ENCODE results near the gene NSD2. TPM values are rescaled to one million over a fixed set of nuclear protein-coding genes. Genes with fewer than 3 reads are reported as not detected.

The NSD2 gene
- total and polyA plus RNA-seq, 2 donors (not counting 1 experiment from before 2014, with no cell fraction given), result 26.6 to 68.4 TPM

DNA sequence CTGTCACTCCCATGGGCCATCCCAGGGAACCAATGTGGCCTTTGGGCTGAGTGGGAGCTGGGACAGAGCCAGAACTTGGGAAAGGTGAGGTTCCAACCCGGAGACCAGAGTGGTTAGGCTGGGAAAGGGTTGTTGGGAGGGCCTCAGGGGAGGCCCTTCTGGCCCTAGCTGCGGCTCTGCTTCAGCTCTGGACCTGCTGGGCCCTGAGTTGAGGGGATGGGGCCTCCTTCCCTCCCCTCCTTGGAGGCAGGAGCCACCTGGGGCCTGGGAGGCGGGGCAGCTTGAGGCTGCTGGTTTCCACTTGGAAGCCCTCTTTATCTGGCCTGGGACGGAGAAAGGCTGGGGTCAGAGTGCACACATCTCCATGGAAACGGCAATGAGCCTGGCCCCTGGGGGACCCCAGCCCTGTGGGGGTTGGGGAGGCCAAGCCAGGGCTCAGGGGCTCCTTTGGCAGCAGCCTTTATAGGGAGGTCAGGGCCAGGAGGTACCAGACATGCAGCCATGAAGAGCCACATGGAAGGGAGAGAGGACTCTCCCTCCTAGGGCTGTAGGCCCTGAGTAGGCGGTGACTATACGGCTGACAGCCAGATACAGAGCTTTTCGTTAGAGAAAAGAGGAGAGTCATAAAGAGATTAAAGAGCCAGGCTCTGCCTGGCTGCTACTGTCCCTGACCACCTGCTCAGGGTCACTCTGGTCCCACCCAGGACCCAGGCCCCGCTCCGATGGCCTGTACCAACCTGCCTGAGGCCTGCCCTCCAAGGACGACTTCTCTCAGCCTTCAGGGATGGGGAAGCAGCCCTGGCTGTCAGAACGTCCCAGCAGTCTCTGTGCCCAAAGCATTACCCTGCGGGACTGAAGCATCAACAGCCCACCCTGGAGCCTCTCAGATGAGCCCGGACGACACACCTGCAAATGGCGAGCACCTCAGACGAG is 6.9 kb upstream of the NSD2 start:
- no peak for DNase-seq (ENCODE audit: low read depth in 2 of 2)
- TF ChIP-seq, protein P1, sequence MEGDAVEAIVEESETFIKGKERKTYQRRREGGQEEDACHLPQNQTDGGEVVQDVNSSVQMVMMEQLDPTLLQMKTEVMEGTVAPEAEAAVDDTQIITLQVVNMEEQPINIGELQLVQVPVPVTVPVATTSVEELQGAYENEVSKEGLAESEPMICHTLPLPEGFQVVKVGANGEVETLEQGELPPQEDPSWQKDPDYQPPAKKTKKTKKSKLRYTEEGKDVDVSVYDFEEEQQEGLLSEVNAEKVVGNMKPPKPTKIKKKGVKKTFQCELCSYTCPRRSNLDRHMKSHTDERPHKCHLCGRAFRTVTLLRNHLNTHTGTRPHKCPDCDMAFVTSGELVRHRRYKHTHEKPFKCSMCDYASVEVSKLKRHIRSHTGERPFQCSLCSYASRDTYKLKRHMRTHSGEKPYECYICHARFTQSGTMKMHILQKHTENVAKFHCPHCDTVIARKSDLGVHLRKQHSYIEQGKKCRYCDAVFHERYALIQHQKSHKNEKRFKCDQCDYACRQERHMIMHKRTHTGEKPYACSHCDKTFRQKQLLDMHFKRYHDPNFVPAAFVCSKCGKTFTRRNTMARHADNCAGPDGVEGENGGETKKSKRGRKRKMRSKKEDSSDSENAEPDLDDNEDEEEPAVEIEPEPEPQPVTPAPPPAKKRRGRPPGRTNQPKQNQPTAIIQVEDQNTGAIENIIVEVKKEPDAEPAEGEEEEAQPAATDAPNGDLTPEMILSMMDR (conservative IDR thresholded peaks at IDR 0.05 in 1 of 2, IDR thresholded peaks at IDR 0.05 in 1 of 2; ENCODE audit: low read depth in 1 of 2, low read length in 2 of 2), result no peak
- no peak for TF ChIP-seq EZH2 (IDR thresholded peaks at IDR 0.05; ENCODE audit: low read length, missing control alignments)

DNA sequence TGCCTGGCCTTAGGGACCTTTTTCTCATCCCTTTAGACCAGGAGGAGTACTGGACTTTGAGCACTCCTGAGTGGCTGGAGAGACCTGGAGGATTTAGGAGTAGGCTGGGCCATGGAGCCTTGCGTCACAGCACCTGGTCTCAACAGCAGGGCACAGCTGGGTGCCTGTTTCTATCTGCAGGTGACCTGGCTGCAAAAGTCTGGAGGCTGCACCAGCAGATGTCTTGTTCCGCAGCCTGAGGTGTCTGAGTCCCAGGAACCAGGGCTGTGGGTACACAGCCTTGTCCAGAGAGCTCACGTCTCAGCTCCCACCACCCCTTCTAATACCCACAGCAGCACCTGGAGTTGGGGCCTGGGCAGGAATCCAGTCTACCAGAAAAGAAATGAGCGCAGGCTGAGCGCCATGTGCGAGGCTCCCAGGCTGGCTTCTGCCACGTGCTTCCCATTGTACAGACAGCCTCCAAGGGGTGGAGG is 5.0 kb upstream of the NSD2 start:
- Histone ChIP-seq H3K27ac (ENCODE audit: insufficient read depth, low read length) (no peak overlapping the region), H2AFZ (ENCODE audit: low read length) (no peak overlapping the region), H3K36me3 (ENCODE audit: control insufficient read depth, insufficient read depth, low read length) (no peaks in the 10 kb centered on the region), H3K4me2 (ENCODE audit: extremely low read depth, insufficient read depth, low read length) (no peak overlapping the region), H4K20me1 (ENCODE audit: control insufficient read depth, extremely low read depth, insufficient read depth, low read length) (no peaks in the 10 kb centered on the region), H3K4me1 (ENCODE audit: control insufficient read depth, extremely low read depth, insufficient read depth, low read length) (peaks cover 2% of the 10 kb centered on the region), H3K4me3 (replicated peaks in 1 of 4; ENCODE audit: control extremely low read depth in 1 of 4, insufficient read depth in 1 of 4, low read depth in 3 of 4, low read length in 4 of 4) (no peak overlapping the region), H3K9ac (ENCODE audit: insufficient read depth, low read length) (no peak overlapping the region), H3K27me3 (ENCODE audit: control insufficient read depth, insufficient read depth, low read length) (no peaks in the 10 kb centered on the region), H3K79me2 (ENCODE audit: control insufficient read depth, insufficient read depth, low read length) (no peaks in the 10 kb centered on the region), H3K9me3 (ENCODE audit: control insufficient read depth, insufficient read depth, low read depth, low read length) (no peaks in the 10 kb centered on the region)
- DNase-seq (ENCODE audit: low read depth in 2 of 2), result no peak
- TF ChIP-seq, protein P1 (conservative IDR thresholded peaks at IDR 0.05 in 1 of 2, IDR thresholded peaks at IDR 0.05 in 1 of 2; ENCODE audit: low read depth in 1 of 2, low read length in 2 of 2), result no peak
- TF ChIP-seq EZH2 (IDR thresholded peaks at IDR 0.05; ENCODE audit: low read length, missing control alignments), result no peak

More for the DNA sequence above, 6.9 kb upstream of the NSD2 start:
- no peaks in the 10 kb centered on the region for H4K20me1 ChIP-seq (ENCODE audit: control insufficient read depth, extremely low read depth, insufficient read depth, low read length)
- H3K9ac ChIP-seq (ENCODE audit: insufficient read depth, low read length), result no peak overlapping the region
- no peaks in the 10 kb centered on the region for H3K79me2 ChIP-seq (ENCODE audit: control insufficient read depth, insufficient read depth, low read length)
- H3K4me1 ChIP-seq (ENCODE audit: control insufficient read depth, extremely low read depth, insufficient read depth, low read length), result no peaks in the 10 kb centered on the region
- H3K4me3 ChIP-seq (replicated peaks in 1 of 4; ENCODE audit: control extremely low read depth in 1 of 4, insufficient read depth in 1 of 4, low read depth in 3 of 4, low read length in 4 of 4), result no peak overlapping the region
- H2AFZ ChIP-seq (ENCODE audit: low read length), result no peak overlapping the region
- no peak overlapping the region for H3K4me2 ChIP-seq (ENCODE audit: extremely low read depth, insufficient read depth, low read length)
- H3K27ac ChIP-seq (ENCODE audit: insufficient read depth, low read length), result no peak overlapping the region
- H3K36me3 ChIP-seq (ENCODE audit: control insufficient read depth, insufficient read depth, low read length), result no peaks in the 10 kb centered on the region
- no peaks in the 10 kb centered on the region for H3K9me3 ChIP-seq (ENCODE audit: control insufficient read depth, insufficient read depth, low read depth, low read length)
- no peaks in the 10 kb centered on the region for H3K27me3 ChIP-seq (ENCODE audit: control insufficient read depth, insufficient read depth, low read length)

DNA sequence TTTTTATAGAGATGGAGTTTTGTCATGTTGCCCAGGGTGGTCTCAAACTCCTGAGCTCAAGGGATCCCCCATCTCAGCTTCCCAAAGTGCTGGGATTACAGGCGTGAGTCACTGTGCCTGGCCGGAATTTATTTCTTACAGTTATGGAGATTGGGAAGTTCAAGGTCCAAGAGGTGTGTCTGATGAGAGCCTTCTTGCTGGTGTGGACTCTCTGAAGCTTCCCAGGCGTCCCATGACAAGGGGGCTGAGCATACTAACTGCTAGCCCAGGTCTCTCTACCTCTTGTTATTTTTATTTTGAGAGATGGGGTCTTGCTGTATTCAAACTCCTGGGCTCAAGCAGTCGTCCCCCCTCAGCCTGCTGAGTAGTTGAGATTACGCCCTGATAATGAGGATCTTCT is 2.9 kb upstream of the NSD2 start:
- Histone ChIP-seq H3K36me3 (ENCODE audit: control insufficient read depth, insufficient read depth, low read length) (no peaks in the 10 kb centered on the region), H3K79me2 (ENCODE audit: control insufficient read depth, insufficient read depth, low read length) (peaks cover 15% of the 10 kb centered on the region), H3K4me3 (replicated peaks in 1 of 4; ENCODE audit: control extremely low read depth in 1 of 4, insufficient read depth in 1 of 4, low read depth in 3 of 4, low read length in 4 of 4) (no peak overlapping the region), H3K4me1 (ENCODE audit: control insufficient read depth, extremely low read depth, insufficient read depth, low read length) (peaks cover 3% of the 10 kb centered on the region), H3K4me2 (ENCODE audit: extremely low read depth, insufficient read depth, low read length) (no peak overlapping the region), H3K9ac (ENCODE audit: insufficient read depth, low read length) (no peak overlapping the region), H3K27ac (ENCODE audit: insufficient read depth, low read length) (no peak overlapping the region), H3K9me3 (ENCODE audit: control insufficient read depth, insufficient read depth, low read depth, low read length) (no peaks in the 10 kb centered on the region), H3K27me3 (ENCODE audit: control insufficient read depth, insufficient read depth, low read length) (no peaks in the 10 kb centered on the region), H2AFZ (ENCODE audit: low read length) (no peak overlapping the region), H4K20me1 (ENCODE audit: control insufficient read depth, extremely low read depth, insufficient read depth, low read length) (no peaks in the 10 kb centered on the region)
- TF ChIP-seq, protein P1 (conservative IDR thresholded peaks at IDR 0.05 in 1 of 2, IDR thresholded peaks at IDR 0.05 in 1 of 2; ENCODE audit: low read depth in 1 of 2, low read length in 2 of 2), result no peak
- TF ChIP-seq EZH2 (IDR thresholded peaks at IDR 0.05; ENCODE audit: low read length, missing control alignments), result no peak
- DNase-seq (ENCODE audit: low read depth in 2 of 2), result no peak

Data from fibroblast of lung (primary cell).